ENCODE results near the gene CPA1. TPM values are rescaled to one million over a fixed set of nuclear protein-coding genes. Genes with fewer than 3 reads are reported as not detected.

The CPA1 gene
- total RNA-seq, 4 donors from 2014 or later = not detected

- no peak overlapping the region for H3K4me3 ChIP-seq
- no peak overlapping the region for H3K27ac ChIP-seq
- ATAC-seq = no peak
- H3K36me3 ChIP-seq = no peaks in the 10 kb centered on the region
- H3K9me3 ChIP-seq = no peaks in the 10 kb centered on the region
- in situ Hi-C loops (cut with MboI; ENCODE audit: low sequenced_read_pairs in 4 of 4) (no loop called here), intact Hi-C loops (cut with DNase I; ENCODE audit: low total_unique reads) (no loop called here)
- no peaks in the 10 kb centered on the region for H3K27me3 ChIP-seq
- H3K4me1 ChIP-seq = no peaks in the 10 kb centered on the region
- TF ChIP-seq CTCF (IDR thresholded peaks at IDR 0.05 in 4 of 5, conservative IDR thresholded peaks at IDR 0.05 in 1 of 5) = no peak
- TF ChIP-seq POLR2A (IDR thresholded peaks at IDR 0.05) = no peak
- no peak for DNase-seq
These were observed 21.3 kb downstream of the CPA1 start for GRCh38 chr7:130401578-130401977.

GRCh38 chr7:130405003-130405402, 24.7 kb downstream of the CPA1 start:
- in situ Hi-C loops (cut with MboI; ENCODE audit: low sequenced_read_pairs in 4 of 4) = no loop called here

GRCh38 chr7:130409067-130409711, 28.9 kb downstream of the CPA1 start:
- H3K9me3 ChIP-seq = no peaks in the 10 kb centered on the region
- DNase-seq (no peak), ATAC-seq (no peak)
- H3K4me3 ChIP-seq = no peak overlapping the region
- in situ Hi-C loops (cut with MboI; ENCODE audit: low sequenced_read_pairs in 4 of 4) = no loop called here
- H3K4me1 ChIP-seq = no peaks in the 10 kb centered on the region
- H3K27me3 ChIP-seq = no peaks in the 10 kb centered on the region
- no peak for TF ChIP-seq POLR2A (IDR thresholded peaks at IDR 0.05)
- no peak for TF ChIP-seq CTCF (IDR thresholded peaks at IDR 0.05 in 4 of 5, conservative IDR thresholded peaks at IDR 0.05 in 1 of 5)
- H3K27ac ChIP-seq = no peak overlapping the region
- no peaks in the 10 kb centered on the region for H3K36me3 ChIP-seq
- intact Hi-C loops (cut with DNase I; ENCODE audit: low total_unique reads) = no loop called here

More at GRCh38 chr7:130405003-130405402, 24.7 kb downstream of the CPA1 start:
- Histone ChIP-seq H3K27me3 (no peaks in the 10 kb centered on the region), H3K36me3 (no peaks in the 10 kb centered on the region), H3K9me3 (no peaks in the 10 kb centered on the region), H3K4me1 (no peaks in the 10 kb centered on the region), H3K4me3 (no peak overlapping the region), H3K27ac (no peak overlapping the region)
- ATAC-seq (no peak), DNase-seq (no peak)
- intact Hi-C loops (cut with DNase I; ENCODE audit: low total_unique reads) = no loop called here
- no peak for TF ChIP-seq CTCF (IDR thresholded peaks at IDR 0.05 in 4 of 5, conservative IDR thresholded peaks at IDR 0.05 in 1 of 5)
- TF ChIP-seq POLR2A (IDR thresholded peaks at IDR 0.05) = no peak

- DNase-seq (no peak), ATAC-seq (no peak)
- H3K9me3 ChIP-seq = no peaks in the 10 kb centered on the region
- intact Hi-C loops (cut with DNase I; ENCODE audit: low total_unique reads) = no loop called here
- in situ Hi-C loops (cut with MboI; ENCODE audit: low sequenced_read_pairs in 4 of 4) = no loop called here
- H3K27ac ChIP-seq = no peak overlapping the region
- no peaks in the 10 kb centered on the region for H3K27me3 ChIP-seq
- no peaks in the 10 kb centered on the region for H3K36me3 ChIP-seq
- TF ChIP-seq CTCF (IDR thresholded peaks at IDR 0.05 in 4 of 5, conservative IDR thresholded peaks at IDR 0.05 in 1 of 5) (no peak), POLR2A (IDR thresholded peaks at IDR 0.05) (no peak)
- no peaks in the 10 kb centered on the region for H3K4me1 ChIP-seq
- no peak overlapping the region for H3K4me3 ChIP-seq
These were observed 29.4 kb downstream of the CPA1 start for GRCh38 chr7:130409712-130410072.

Measured in gastrocnemius medialis (tissue), 4 donors.